Measurements from ENCODE around the gene YY1.
A peak's percentile ranks its signal among the peaks of the same experiment; 100 is the strongest.
"Not testable (repeated sequence)": the region's sequence is repeated elsewhere in the genome, so short reads cannot be mapped to it uniquely, and the experiment has no call there.

The YY1 gene

DNA sequence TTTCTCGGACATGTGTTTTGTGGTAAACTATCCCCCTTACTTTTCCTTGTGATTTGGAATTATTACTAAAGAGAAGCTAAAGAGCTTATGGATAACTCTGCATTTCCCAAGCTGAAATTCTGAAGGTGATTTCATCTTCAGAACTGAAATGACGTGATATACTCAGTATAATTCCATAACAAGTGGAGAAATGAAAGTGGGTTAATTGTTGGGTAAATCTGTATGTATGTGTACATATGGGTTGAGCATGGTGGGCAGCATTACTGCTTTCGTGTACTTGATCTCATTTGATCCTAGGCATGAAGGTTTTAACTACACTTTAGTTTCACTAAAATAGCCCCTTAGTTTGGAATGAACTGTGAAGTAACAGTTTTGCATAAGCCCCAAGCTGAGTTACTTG, 4.1 kb downstream of the YY1 start:
- no peak for DNase-seq (ENCODE audit: low spot score)

DNA sequence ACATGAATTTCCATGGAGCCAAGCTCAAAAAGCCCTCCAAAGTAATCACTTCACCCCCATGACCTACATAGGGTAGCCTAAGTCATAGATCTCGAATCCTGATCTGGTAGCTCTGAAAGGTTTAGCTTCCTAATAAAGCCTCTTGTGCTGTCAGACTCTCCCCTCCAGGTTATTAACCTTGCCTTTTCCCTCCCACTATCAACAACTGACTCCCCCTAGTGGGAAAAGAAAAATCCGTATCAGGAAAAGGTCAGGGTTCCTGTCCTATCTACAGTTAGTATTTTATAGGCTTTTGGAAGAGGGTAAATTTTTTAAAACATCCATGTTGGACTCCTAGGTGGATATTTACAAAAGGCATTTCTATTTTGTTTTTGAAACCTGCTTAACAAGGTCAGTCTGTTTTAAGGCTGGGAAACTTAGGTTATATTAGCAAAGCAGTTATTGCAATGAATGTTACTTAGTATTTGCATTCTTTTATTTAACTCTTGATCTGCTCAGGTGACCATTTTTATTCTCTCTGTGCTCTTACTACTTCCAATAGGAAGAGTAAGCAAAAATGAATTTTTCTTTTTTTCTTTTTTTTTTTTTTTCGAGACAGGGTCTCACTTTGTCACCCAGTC, 8.0 kb downstream of the YY1 start:
- DNase-seq (ENCODE audit: low spot score): peak; percentile 82

DNA sequence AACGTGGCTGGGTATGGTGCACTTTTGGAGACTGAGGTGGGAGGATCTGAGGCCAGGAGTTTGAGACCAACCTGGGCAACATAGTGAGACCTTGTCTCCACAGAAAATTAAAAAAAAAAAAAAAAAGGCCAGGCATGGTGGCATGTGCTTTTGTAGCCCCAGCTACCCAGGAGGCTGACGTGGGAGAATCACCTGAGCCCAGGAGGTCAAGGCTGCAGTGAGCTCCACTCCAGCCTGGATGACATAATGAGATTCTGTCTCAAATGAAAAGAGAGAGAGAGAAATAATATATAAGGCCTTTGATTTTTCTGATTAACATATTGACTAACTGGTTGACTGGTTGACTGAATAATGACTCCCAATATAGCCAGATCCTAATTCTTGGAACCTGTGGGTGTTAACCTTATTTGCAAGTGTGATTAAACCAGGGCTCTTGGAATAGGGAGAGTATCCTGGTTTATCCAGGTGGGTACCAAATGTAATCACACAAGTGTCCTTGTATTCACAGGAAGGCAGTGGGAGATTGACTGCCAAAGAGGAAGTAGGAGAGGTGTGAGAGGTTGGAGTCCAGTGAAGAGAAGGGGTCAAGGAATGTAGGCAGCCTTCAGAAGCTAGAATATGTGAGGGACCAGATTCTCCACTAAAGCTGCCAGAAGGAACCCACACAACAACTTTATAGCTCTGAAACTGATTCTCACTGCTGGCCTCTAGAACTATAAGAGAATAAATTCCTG, 12.0 kb downstream of the YY1 start:
- DNase-seq (ENCODE audit: low spot score): no peak

DNA sequence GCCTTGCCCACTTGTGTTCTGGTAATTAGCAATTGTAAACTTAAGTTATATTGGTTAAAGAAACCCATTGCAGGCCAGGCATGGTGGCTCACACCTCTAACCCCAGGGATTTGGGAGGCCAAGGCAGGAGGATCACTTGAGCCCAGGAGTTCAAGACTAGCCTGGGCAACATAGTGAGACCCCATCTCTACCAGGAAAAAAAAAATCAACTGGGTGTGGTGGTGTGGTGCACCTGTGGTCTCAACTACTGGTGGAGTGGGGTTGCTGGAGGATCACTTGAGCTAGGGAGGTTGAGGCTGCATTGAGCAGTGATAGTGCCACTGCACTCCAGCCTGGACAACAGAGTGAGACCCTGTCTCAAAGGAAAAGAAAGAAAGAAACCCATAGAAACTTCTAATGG, 13.7 kb downstream of the YY1 start:
- no peak for DNase-seq (ENCODE audit: low spot score)

DNA sequence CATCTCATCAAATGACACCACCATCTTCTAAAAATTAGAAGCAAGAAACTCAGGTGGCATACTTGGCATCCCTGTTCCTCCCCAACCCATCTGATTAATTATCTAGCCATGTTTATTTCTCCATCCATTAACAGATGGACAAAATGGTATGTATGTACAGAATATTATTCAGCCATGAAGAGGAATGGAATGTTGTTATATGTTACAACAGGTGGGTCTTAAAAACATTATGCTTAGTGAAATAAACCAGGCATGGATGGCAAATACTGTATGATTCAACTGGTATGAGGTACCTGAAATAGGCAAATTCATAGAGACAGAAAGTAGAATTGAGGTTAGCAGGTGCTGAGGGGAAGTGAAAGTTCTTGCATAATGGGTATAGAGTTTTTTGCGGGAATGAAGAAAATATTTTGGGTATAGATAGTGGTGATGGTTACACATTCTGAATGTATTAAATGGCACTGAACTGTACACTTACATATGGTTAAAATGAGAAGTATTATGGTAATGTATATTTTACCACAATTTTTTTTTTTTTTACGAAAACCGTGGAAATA, 17.5 kb downstream of the YY1 start:
- DNase-seq (ENCODE audit: low spot score): no peak

DNA sequence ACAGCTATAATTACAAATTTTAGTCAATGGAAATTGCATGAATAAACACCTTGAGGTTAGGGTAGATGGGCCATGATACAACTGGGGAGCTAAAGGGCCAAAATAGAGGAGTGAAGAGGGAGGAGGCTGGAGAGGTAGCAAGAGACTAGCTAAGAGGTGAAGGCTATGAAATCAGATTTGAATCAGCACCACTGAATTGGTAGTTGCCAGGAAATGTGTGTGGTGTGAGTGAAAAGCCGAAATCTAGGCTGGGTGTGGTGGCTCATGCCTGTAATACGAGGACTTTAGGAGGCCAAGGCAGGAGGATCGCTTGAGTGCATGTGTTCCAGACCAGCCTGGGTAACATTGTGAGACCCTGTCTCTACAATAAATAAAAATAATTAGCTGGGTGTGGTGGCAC, 22.7 kb downstream of the YY1 start:
- DNase-seq (ENCODE audit: low spot score): no peak

DNA sequence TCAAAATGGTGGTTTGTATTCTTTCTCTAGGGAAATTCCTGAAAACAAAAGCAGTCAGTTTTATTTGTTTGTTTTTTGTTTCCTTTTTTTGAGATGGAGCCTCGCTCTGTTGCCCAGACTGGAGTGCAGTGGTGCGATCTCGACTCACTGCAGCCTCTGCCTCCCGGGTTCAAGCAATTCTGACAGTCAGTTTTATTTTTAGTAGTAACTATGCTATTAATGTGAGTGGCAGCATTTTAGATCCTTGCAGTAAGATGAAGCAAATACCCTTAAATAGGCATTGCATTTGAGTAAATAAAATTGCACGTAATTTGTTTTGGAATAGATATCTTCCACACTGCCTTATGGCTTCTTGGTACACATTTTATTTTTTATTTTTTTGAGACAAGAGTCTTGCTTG, 23.6 kb downstream of the YY1 start:
- DNase-seq (ENCODE audit: low spot score): no peak

DNA sequence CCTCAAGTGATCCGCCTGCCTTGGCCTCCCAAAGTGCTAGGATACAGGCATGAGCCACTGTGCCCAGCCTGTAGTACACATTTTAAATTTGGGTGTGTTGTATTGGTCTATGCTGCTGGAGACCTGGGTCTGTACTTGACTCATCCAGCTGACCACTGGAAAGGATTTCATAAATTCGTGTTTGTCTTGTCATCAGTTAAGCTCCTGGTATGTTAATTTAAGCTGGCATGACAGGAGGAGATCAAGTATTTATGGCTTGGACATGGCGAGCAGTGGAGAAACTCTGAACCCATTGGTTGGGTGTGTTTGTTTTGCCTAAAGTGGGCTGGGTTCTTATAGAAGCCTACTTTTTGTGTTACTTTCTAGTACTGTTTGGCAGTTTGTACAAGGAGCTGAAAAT, 24.2 kb downstream of the YY1 start:
- DNase-seq (ENCODE audit: low spot score): no peak

DNA sequence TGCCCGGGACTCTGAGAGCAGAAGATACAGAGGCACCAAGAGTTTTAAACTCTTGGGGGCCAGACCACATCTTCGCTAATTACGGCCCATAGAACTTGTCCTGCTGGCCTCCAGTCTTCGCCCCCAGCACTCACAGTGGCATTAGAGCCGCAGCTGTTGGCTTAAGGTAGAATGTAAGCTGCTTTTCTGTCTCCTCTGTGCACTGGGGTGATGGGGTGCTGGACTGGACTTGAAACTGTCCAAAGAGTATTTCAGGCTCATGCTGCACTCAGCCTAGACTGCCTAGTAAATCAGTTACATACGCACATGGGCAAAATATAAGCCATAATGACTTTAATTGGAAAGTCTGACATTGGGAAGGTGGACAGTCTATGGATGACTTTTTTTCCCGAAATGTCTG, 29.0 kb downstream of the YY1 start:
- DNase-seq (ENCODE audit: low spot score): no peak

DNA sequence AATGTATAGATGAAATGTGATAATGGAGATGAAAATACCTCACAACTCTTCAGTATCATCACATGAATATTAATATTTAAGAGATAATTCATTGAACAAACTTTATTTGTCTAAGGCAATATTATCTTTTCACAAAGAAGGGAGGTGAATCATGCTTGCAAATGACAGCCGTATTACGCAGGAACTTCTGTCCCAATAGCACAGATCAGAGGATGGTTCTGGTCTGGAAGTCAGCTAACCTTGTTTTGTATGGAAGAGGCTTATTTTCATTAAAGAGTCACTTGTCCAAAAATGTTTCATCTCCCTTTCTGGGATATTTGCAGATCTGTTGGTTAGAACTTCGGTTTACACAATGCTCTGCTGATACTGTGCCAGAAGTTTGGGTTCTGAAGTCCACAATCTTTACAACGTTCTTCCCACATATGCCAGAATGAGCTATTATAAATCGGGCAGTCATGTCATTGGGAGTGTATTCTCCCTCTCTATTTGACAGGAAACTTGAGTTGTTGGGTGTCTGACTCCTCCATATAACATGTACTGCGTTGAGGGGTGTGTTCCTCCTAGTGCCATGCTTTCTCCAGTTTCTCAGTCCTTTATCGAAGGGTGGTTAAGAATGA, 29.8 kb downstream of the YY1 start:
- no peak for DNase-seq (ENCODE audit: low spot score)

DNA sequence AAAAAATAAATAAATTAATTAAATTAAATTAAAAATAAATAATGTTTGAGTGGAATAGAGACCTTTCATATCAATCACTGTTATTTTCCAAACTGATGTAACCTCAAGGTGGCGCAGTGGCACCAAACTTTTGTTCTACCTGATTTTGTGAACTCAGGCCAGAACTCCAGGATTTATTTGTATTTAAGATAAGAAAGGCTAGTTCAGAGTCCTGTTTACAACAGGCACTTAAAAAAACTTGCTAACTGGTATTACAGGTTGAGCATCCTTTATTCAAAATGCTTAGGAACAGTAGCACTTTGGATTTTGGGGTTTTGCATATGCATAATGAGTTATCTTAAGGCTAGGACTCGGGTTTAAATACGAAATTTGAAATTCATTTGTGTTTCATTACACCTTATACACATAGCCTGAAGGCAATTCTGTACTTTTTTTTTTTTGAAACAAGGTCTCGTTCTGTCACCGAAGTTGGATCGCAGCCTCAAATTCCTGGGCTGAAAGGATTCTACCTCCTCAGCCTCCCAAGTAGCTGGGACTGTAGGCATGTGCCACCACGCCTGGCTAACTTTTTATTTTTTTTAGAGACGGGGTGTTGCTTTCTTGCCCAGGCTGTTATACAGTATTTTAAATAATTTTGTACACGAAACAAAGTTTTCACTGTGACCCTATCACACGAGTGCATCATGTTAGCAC, 32.4 kb downstream of the YY1 start:
- peak; percentile 40 for DNase-seq (ENCODE audit: low spot score)

DNA sequence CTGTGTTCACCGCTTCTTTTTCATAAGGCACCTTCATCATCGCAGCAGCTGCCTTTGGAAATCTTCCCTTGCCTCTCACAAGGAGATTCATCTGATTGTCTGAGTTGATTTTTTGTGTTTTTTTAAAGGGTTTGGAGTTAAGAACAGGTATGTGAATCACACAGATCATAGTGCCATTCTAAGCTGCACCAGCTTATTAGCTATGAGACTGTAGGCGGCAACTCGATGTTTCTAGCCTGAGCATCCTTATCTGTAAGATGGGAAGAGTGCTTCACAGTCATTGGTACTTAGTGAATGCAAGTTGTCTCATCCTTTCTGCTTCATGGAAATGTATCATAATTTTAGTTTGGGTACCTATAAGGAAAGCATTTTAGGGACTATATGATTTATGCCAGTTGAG, 35.3 kb downstream of the YY1 start:
- no peak for DNase-seq (ENCODE audit: low spot score)

DNA sequence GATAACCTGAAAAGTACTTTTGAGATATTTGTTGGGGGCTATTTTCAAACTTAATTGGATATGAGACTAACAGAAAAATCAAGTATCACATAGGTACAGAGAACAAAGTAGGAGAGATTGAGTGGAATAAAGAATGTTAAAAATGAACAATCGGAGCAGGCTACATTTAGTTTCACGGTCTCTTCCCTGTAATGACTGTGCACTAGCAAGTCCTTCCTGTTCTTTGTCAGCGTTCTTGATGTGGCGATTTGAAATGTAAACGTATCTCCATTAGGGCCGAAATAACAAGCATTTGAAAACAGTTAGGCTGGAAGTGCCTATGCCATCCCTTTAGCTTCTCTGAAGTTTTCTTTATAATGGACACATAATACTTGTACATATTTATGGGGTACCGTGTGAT, 36.3 kb downstream of the YY1 start:
- DNase-seq (ENCODE audit: low spot score): no peak

DNA sequence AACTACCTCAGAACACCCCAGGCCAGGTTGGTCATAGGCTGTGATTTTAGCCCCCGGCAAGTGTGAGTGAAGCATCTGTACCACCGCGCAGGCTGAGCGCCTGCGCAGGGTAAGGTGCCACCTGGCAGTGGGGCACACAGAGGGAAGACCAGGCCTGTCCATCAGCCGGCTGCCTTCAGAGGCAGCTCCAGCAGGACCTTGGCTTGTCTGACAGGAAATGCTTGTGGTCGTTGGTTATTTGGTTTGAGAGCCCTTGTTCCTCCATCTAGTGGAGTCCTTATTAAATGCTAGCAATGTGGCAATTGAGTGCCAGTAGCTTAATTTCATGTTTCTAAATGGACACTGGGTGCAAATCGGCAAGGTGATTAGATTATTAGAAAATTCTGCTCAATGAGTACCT, 39.8 kb downstream of the YY1 start:
- DNase-seq (ENCODE audit: low spot score): no peak

DNA sequence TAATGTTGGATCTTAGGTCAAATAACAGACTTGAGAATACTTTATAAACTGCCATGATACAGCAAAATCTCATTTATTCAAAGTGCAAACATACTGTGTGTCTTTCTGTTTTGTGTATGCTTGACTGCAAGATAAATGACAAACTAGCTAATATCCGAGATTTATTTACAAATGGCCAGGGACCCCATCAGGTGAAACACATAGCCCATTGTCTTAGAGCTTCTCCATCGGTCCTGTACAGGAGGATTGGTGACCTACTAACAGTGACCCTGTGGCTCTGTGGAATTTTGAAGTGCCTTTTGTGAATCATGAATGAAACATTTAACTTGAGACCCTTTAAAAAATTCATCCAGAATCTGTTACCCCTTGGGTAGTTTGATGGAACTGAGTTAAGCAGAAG, 40.2 kb downstream of the YY1 start:
- no peak for DNase-seq (ENCODE audit: low spot score)

DNA sequence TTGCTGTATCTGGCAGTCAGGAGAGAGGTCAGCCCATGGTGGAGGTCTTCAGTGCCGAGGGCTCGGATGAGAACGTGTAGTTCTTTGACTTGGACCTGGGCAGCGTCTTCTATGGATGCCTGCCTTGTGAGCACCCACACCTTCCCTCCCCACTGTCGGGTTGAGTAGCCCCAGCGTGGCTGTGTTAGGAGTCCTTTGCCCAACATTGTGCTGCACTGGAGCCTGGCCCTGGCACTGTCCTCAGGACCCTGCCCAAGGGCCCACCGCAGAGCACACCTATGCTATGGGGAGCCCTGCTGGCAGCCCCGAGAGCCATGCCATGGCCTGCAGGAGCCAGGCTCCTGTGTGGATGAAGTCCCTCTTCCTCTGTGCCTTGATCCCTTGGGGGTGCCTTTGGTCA, 40.6 kb downstream of the YY1 start:
- DNase-seq (ENCODE audit: low spot score): no peak

DNA sequence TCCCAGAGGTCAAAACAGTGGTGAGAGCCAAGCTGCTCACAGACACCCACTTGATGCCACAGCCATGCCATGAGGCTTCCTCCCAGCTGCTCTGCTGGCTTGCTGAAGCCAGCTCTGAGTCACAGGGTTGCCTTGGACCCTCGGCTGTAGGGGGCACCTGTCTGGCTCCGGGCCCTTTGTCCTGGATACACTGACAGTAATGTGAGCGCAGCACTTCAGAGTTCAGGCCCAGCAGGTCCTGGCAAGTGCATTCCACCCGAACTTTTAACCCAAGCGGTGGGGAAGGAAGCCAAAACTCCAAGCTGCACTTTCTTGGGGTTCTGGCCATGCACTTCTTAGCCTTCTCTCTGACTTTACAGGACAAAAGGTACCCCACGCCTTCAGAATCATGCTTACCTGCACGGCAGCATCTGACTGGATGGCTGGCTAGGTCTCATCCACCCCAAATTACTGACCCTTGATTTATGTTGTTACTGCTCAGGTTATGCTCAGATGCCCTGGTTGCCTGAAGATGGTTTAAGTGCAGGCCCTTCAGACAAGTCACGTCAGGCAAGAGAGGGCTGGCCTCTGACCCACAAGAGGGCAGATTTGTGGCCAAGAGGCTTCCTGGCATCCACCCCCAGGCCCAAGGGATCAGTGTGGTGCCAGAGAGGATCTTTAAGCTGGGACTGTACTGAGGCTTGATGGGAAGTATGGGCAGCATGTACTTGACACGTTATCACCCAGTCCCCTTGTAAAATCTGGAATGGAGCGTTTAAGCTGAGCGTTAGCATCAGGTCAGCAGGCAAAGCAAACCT, 42.5 kb downstream of the YY1 start:
- no peak for DNase-seq (ENCODE audit: low spot score)

DNA sequence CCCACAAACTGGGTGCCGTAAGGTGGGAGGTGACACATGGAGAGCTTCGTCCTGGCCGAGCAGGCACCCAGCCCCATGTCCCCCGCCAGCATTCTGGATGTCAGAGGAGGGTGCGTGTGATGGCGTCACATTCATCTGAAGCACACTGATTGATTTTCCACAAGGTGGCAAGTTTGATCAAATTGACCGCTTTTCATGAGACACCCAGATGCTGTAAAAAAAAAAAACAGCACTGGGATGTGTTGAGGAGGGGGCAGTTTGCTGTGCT, 43.1 kb downstream of the YY1 start:
- no peak for DNase-seq (ENCODE audit: low spot score)

DNA sequence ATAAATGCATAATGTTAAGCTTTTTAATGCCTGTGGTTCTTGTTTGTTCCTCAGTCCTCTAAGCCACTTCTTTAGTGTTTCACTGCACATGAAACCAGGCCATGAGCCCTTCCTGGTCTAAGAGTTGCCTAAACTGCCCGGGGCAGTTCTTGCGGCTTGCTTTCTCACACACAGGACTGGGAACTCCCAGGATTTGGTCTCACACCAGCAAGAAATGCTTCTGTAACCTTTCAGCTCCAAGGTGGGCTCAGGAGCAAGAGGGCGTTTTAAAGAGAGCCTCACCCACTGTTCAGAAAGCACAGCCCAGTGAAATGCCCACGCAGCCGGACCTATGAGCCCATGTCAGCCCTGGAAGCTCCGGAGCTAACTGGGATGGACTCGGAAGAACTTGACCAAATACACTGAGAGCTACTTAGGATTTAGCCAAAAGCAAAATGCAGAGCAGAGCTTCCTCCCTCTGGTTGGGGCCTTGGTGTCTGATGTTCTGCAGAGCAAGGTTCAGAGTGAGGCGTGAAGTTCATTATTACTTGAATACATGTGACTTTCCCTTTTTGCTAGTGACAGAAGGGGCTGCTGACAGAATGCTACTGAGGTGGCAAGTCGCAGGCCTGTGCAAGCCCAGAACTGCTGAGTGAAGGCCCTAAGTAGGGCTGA, 43.9 kb downstream of the YY1 start:
- no peak for DNase-seq (ENCODE audit: low spot score)

DNA sequence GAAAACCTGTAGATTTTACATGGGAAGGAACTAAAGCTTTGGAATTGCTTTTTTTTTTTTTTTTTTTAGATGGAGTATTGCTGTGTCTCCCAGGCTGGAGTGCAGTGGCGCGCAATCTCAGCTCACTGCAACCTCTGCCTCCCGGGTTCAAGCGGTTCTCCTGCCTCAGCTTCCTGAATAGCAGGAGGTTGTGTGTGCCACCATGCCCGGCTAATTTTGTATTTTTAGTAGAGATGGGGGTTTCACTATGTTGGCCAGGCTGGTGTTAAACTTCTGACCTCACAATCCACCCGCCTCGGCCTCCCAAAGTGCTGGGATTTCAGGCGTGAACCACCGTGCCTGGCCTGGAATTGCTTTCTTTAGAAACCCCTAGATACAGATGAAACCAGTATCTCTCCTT, 44.5 kb downstream of the YY1 start:
- not testable (repeated sequence) for DNase-seq (ENCODE audit: low spot score)

DNA sequence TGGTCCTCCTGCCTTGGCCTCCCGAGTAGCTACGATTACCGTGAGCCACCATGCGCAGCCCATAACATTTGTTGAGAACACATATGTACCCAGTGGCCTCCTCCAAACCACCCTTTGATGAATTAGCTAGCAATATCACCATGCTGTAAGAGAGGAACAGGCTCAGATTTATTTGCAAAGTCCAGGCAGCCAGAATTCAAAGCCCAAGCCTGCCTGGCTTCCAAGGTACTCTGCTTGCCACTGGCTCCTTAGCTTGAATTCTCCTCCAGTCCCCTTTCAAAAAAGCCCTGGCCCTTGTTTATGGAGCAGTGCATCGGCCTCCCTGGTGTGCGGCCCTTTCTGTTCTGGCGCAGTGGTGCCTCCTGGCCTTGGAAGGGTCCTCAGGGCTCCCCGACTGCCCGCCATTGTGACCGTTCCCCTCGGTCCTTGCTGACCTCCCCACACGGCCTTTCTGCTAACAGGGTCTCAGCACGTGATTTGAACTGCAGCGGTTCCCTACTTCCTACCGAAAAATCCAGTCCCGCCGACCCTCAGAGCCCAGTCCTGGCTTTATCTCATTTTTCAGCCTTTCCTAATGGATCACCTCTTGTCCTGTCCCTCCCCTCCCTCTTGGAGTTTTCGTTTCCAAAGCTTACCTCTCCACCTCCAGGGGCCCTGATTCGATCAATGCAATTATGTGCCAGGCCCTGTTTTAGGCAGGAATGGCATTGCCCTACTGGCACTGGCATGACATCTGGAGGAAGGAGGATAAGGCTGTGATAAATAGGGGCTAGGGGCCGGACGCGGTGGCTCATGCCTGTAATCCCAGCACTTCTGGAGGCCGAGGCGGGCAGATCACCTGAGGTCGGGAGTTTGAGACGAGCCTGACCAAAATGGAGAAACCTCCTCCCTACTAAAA, 45.3 kb downstream of the YY1 start:
- no peak for DNase-seq (ENCODE audit: low spot score)
